Activated CD8-positive, alpha-beta memory T cell treated with anti-CD3 and anti-CD28 coated beads, Interleukin-2, amount 50 U/mL, for 48 hours (primary cell): ENCODE data around the gene ZCCHC14.
"Not testable (repeated sequence)": the region's sequence is repeated elsewhere in the genome, so short reads cannot be mapped to it uniquely, and the experiment has no call there.

ENCODE experiments used
- DNase-seq: peaks from one replicate; pipeline ENCODE4 v3.0.0-alpha.2; 2020

Gene ZCCHC14

DNA sequence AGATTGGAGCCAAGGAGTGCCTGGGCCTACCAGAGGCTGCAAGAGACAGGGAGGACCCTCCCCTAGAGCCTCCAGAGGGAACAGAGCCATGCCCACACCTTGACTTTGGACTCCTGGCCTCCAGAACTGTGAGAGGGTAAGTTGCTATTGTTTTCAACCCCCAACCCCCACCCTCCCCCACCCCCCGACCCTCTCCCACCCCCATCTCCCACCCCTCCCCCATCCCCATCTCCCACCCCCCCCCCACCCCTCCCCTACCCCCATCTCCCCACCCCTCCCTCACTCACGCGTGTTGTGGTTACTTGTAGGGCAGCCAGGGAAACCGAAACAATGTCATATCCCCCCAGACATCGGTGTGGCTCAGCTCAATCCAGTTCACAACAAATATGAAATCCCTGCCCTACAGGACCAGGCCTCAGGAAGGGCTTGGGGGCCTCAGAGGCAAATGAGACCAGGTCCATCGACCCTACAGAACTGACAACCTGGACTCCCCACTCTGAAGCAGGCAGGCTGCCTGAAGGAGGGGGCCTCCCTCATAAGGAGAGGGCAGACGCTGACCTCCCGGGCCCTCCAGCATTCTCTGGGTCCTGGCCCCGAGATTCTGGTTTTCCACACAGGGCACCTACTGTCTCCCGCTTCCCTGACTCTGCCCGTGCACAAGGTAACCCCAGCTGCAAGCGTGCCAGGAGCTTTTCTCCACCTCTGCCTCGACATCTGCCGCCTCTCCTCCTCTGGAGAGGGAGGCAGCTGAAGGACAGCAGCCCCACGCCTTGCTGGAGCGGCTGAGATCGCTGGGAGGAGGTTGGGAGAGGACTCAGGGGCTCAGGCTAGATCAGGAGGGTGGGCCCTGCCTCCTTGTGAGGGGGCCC, 3.0 kb upstream of the ZCCHC14 start:
- DNase-seq = no peak

DNA sequence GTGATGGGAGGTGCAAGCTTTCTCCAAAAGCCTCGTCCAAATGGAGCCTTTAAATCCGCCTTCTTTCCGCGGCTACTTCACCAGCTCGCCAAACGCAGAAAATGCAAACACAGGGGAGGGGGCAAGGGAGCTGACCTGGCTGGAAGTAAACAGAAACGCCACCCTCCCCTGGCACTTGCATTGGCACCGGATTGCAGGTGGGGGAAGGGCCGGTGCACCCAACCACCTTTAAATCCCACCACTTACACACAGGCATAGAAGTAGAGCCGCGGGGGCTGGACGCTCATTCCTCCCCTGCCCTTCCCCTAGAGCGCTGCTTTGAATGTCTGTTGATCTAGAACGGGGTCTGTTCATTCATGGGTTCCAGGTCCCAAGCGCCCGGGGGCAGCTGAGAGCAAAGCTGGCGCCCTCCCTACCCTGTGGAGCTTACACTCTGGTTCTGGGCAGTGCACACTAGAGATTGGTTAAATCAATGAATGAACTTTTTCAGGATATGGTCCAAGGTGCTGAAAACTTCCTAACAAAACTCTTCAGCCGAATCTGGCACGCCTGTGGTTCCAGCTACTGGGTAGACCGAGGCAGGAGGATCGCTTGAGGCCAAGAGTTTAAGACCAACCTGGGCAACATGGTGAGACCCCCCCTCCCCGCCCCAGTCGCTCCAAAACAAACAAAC, 920 bp upstream of the ZCCHC14 start:
- DNase-seq = no peak

DNA sequence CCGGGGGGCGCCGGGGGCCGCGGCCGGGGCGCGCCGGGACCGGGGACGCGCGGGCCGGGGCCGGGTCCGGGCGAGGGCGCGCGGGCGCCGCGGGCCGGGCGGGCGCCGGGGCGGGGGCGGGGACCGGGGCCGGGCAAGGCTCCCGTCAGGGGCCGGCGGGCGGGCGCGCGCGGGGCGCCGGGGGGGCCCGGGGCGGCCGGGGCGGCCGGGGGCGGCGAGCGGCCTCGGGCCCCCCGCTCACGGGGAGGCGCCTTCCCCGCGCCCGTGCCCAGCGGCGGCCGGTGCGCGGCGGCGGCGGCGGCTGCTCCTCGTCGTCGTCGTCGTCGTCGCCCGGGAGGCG, 563 bp downstream of the ZCCHC14 start:
- no peak for DNase-seq

DNA sequence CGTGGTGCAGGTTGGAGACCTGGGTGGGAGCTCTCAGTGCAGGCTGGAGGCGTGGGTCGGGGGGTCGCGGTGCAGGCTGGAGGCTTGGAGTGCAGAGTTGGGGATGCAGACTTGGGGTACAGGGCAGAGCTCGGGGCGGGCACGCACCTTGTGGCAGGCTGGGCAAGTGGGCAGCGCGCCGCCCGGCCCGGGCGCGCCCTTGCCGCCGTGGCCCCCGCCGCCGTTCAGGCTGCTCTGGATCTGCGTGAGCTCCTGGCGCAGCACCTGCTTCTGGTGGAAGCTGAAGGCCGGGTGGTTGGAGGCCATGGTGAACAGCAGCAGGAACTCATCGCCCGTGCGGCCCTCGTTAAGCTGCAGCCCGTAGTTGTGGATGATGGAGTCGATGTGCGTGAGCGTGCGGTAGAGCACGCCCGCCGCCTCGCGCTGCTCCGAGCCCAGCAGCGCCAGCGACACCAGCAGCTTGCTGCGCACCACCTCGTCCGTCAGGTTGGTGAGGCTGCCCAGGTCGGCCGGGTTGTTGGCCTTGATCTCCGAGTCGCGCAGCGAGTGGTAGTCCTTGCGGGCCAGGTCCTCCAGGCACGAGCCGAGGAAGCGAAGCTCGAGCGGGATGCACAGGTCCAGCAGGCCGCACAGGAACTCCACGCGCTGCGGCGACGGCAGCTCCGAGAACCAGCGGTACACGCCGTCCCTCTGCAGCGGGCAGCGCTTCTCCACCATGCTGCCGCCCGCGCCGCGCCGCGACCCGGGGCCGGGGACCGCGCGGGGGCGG, 1.1 kb downstream of the ZCCHC14 start:
- peak; percentile 65 for DNase-seq

- peak; percentile 81 for DNase-seq
Measured at GRCh38 chr16:87490799-87491521, 1.9 kb downstream of the ZCCHC14 start.

DNA sequence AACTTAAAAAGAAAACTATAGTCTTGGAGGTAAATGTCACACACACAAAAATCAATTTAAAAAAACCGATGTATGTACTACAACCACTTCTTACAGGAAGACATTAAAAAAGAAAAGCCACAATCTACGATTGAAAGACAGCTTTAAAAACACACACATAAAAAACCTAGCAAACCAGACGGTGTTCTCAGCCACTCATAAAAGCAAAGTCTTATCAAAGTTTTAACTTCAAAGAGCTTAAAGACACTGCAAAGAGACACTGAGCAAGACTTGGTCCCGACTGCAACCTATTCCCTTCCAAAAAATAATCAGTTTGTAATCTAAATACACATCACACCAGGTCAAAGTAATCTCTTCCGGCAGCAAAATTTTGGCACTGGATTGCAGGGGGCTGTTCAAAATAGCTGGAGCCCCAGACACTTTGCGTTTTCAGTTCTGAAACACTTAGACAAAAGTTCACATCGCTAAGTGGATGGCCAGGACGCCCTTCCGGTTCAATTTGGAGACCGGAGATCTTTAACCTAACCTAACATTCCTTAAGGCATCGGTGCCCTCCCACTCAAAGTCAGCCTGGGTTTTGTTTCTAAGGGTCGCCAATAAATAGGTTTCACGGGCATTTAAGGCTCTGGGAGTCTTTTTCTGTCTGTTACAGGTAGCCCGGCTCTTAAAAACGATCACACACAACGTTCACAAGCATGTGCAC, 2.6 kb downstream of the ZCCHC14 start:
- no peak for DNase-seq

GRCh38 chr16:87489434-87490045, 3.3 kb downstream of the ZCCHC14 start:
- no peak for DNase-seq

DNA sequence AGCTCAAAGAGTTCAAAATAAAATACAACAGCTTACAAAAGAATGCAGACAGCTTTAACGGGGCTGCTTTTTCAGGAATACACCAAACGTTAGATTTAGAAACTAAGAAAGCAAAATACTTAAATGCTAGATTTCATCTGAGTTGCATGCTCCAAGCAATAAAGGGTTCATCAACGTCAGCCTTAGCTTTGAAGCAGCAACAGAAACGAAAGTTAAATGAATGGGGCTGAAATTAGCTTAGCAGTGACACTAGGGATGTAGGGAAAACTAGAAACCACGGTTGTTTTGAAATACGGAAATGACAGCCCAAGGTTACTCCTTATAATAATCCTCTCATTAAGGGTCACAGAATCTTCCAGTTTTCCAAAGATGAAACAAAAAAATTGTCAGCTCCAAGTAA, 3.9 kb downstream of the ZCCHC14 start:
- not testable (repeated sequence) for DNase-seq

DNA sequence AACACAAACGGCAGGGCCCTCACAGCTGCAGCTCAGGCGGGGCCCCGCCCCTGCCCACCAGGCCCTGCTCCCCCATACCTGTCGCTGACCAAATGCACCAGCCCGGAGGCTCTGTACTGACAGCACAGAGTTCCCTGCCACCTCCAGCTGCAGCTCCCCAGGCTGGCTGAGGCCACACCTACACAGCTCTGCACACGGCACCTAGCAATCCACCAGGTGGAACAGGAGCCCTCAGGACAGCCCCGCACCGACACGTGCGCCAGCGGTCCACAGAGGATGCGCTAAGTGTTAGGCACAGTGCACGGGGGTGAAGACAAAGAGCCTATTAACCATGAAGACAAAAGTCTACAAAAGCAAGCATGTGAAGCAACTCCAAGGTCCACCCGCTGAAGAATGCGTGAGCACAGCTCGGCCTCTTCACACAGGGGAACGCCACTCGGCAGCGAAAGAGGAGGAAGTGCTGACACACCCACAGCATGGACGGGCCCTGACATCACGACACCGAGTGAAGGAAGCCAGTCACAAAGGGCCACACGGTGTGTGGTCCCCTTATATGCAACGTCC, 5.4 kb downstream of the ZCCHC14 start:
- DNase-seq = no peak

DNA sequence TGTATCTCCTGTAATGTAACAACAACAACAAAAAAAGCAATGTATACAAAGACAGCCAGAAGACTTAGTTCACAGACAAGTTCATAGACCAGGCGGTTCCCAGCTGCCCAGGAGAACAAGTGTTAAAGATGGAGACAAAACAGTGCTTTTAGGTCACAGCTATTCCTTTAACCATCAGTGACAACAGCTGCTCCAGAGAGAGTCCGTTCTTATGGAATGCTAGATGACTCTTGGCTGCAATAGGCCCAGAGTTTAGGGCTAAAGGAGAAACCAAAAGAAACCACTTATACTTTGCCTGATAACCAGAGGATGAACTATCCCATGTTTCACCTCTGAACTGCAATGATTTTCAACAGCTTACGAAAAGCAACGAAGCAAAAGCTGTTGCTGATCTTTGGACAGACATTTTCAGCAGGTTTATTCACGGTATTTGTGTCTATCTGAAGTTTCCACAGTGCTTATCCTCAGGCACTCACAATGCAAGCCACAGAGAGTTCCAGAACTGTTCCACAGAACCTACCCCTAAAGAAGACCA, 6.0 kb downstream of the ZCCHC14 start:
- no peak for DNase-seq

DNA sequence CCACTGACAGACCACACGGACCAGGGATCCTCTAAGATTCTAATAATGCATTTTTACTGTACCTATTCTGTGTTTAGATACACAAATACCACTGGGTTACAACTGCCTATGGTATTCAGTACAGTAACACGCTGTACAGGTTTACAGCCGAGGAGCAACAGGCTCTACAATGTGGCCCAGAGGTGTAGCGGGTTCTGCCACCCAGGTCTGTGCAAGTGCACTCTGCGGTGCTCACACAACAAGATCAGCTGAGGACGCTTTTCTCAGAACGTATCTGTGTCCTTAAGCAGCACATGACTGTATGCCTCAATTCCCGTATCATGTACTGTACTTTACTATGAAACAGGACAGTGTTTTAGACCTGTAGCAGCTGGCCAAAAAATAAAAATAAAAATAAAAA, 6.5 kb downstream of the ZCCHC14 start:
- no peak for DNase-seq

- DNase-seq = not testable (repeated sequence)
Measured at GRCh38 chr16:87485792-87486191, 7.0 kb downstream of the ZCCHC14 start.

GRCh38 chr16:87484487-87485331, 8.1 kb downstream of the ZCCHC14 start:
- DNase-seq = no peak

DNA sequence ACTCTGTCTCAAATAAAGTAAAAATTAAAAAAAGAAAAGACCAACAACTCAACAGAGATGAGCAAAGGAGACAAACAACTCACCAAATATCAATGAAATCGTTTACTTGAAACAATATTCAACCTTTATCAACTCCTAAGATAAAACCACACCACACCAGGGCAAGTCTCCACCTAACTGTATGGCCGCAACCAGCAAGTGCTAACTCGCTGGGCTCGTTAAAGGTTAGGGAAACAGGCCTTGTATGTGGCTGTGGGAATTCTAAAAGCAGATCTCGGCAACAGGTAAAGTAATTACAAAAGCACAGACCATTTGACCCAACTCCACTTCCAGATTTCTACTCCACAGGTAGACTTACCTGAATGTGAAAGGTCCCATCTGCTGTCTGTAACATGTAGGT, 9.3 kb downstream of the ZCCHC14 start:
- DNase-seq = no peak

- DNase-seq = not testable (repeated sequence)
Measured at GRCh38 chr16:87482670-87483069, 10.2 kb downstream of the ZCCHC14 start.

DNA sequence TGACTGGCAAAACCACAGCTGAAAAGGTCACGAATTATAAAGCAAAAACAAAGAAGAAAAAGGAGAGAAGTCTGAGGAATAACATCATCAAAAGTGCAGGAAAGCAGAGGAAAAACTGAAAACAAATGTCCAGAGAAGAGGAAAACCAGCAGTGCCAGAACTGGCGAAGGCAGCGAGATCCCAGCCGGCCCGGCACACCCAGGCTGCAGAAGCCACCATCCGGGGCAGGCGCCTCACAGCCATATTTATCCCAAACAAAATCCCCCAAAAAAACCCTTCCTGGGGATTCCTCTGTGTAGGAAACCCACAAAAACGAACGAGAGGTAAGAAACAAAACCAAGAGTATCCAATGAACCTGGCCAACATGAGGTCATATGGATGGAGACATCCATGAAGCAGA, 10.6 kb downstream of the ZCCHC14 start:
- DNase-seq = no peak

GRCh38 chr16:87481711-87482110, 11.1 kb downstream of the ZCCHC14 start:
- not testable (repeated sequence) for DNase-seq

GRCh38 chr16:87477209-87477981, 15.4 kb downstream of the ZCCHC14 start:
- DNase-seq = not testable (repeated sequence)

DNA sequence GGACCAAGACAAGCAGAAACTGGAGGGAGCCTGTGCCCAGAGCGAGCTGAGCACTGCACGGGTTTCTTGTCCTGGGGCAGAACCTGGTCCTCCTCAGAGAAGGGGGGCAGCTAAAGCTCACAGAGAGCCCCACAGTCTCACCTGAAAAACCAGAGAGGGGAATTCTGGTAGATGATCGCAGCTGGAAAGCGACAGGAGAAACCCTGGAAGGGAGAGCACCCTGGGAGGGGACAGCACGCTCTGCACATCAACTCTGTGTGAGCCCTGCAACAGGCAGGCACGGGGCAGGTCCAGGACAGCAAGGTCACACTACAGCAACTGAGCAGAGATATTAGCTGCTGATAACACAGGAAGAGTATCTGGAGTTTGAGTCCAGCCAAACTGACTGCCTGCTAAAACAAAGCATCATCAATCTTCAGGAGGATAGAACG, 18.2 kb downstream of the ZCCHC14 start:
- DNase-seq = no peak
